K562 (cell line): ENCODE results near the gene RYR1. TPM values are rescaled to one million over a fixed set of nuclear protein-coding genes. Genes with fewer than 3 reads are reported as not detected.

Experiments used
- ATAC-seq: fragments of 200-7000 bp; cut with Tn5 transposase; 3 replicates; pipeline ENCODE4 v1.9.1; 2020; ENCODE audit warnings: moderate library complexity
- BruUV-seq: library from RNA; stranded (reverse); fragments of 400-500 nt; replicated peaks from 2 replicates; lab custom pipeline; 2021; lab: Mats Ljungman, UMichigan
- CTCF ChIA-PET: fragments of 300-600 bp; formaldehyde crosslinking; extraction: SDS; loops from one replicate; lab custom pipeline; 2021; ENCODE audit warnings: low intra/inter-chr PET ratio; lab: Yijun Ruan, JAX
- POLR2A ChIA-PET: fragments of 300-600, 350-650 bp; sonication (Branson Sonifier 250); formaldehyde crosslinking; extraction: SDS; loops from one replicate; lab custom pipeline; 2021; ENCODE audit warnings: antibody characterized with exemption, inconsistent platforms; lab: Yijun Ruan, JAX
- DNase-seq, 4 experiments: peaks; one replicate each; pipeline versions ENCODE4 v3.0.0 to v3.0.0-alpha.2; 2011 to 2018; ENCODE audit warnings: low spot score in 3 of 4, mixed read lengths in 3 of 4; ENCODE audit errors: extremely low read depth in 1 of 4
- FAIRE-seq: peaks from 2 replicates; lab custom pipeline; 2011; peaks lifted over from hg19 to GRCh38; lab: Jason Lieb, UNC
- H2AFZ ChIP-seq: 2 replicates; pipeline ENCODE4 v1.6.0; 2011; ENCODE audit warnings: low read depth, low read length, control low read depth, inconsistent platforms
- H3K27ac ChIP-seq: fragments of 200-600 bp; 3 replicates; pipeline ENCODE4 v1.8.0; 2011; ENCODE audit warnings: low read depth, mild to moderate bottlenecking, control low read depth, inconsistent platforms, low read length, moderate library complexity, mixed read lengths; ENCODE audit errors: extremely low read depth
- H3K27me3 ChIP-seq, 2 experiments: fragments of 300-600 bp in 1 of 2; 2 replicates in 1 of 2; 3 replicates in 1 of 2; pipeline versions ENCODE4 v1.6.0 to v1.8.0; 2011; ENCODE audit warnings: inconsistent platforms in 2 of 2, low read length in 2 of 2, mild to moderate bottlenecking in 1 of 2, mixed read lengths in 1 of 2, moderate library complexity in 1 of 2; ENCODE audit not compliant: control insufficient read depth in 2 of 2, insufficient read depth in 2 of 2
- H3K36me3 ChIP-seq: fragments of 300-600 bp; 3 replicates; pipeline ENCODE4 v1.8.0; 2011; ENCODE audit warnings: mild to moderate bottlenecking, low read length, inconsistent platforms; ENCODE audit not compliant: control insufficient read depth, insufficient read depth
- H3K4me1 ChIP-seq, 2 experiments: fragments of 200-600 bp in 1 of 2; replicated peaks in 1 of 2; 2 replicates in 1 of 2; 3 replicates in 1 of 2; pipeline versions ENCODE4 v1.5.1 to v1.8.0; 2011; ENCODE audit warnings: inconsistent platforms in 2 of 2, low read length in 2 of 2, mild to moderate bottlenecking in 1 of 2, mixed read lengths in 1 of 2, moderate library complexity in 1 of 2; ENCODE audit not compliant: control insufficient read depth in 2 of 2, insufficient read depth in 2 of 2
- H3K4me2 ChIP-seq: 2 replicates; pipeline ENCODE4 v1.6.1; 2011; ENCODE audit warnings: low read length, control low read depth, inconsistent platforms, mixed read lengths; ENCODE audit not compliant: insufficient read depth
- H3K4me3 ChIP-seq: fragments of 200-600 bp; sonication (generic), shearing (Covaris generic); 2 replicates; pipeline ENCODE4 v1.5.1; 2016; ENCODE audit warnings: control low read depth, inconsistent platforms
- H3K79me2 ChIP-seq: fragments of 200-600 bp; 3 replicates; pipeline ENCODE4 v1.8.0; 2011; ENCODE audit warnings: low read length, inconsistent platforms; ENCODE audit not compliant: control insufficient read depth, insufficient read depth
- H3K9ac ChIP-seq, 2 experiments: 2 replicates each; pipeline versions ENCODE4 v1.6.0 to v1.6.1; 2011; ENCODE audit warnings: low read depth in 2 of 2, low read length in 2 of 2, control low read depth in 1 of 2, inconsistent platforms in 1 of 2, mild to moderate bottlenecking in 1 of 2, mixed read lengths in 1 of 2; ENCODE audit not compliant: insufficient read depth in 1 of 2
- H3K9me1 ChIP-seq: one replicate; pipeline ENCODE4 v1.6.0; 2011; ENCODE audit warnings: inconsistent platforms, mild to moderate bottlenecking, low read length, moderate library complexity; ENCODE audit not compliant: control insufficient read depth, insufficient read depth
- H3K9me3 ChIP-seq: replicated peaks from 2 replicates; pipeline ENCODE4 v1.5.1; 2011; ENCODE audit warnings: low read depth, low read length, inconsistent platforms; ENCODE audit not compliant: control insufficient read depth, insufficient read depth
- H4K20me1 ChIP-seq: replicated peaks from 2 replicates; pipeline ENCODE4 v1.6.1; 2011; ENCODE audit warnings: low read length, inconsistent platforms, mixed read lengths; ENCODE audit not compliant: control insufficient read depth, insufficient read depth
- ADNP ChIP-seq: fragments of 200-800 bp; sonication (Bioruptor generic); IDR thresholded peaks from 2 replicates; pipeline ENCODE4 v1.6.1; 2016; ENCODE audit warnings: missing genetic modification characterization, missing compliant biosample characterization
- BCOR ChIP-seq: fragments of 450-650 bp; IDR thresholded peaks from 2 replicates; pipeline ENCODE4 v1.6.1; 2016
- BDP1 ChIP-seq: IDR thresholded peaks from 3 replicates; pipeline ENCODE4 v1.6.1; 2011; ENCODE audit not compliant: insufficient read length, insufficient read depth
- HMG20B ChIP-seq: fragments of 250-450 bp; sonication (Bioruptor Pico); IDR thresholded peaks from 2 replicates; pipeline ENCODE4 v1.5.0; 2021; ENCODE audit warnings: mild to moderate bottlenecking
- MCM7 ChIP-seq, 2 experiments: fragments of 450-650 bp; IDR thresholded peaks; 2 replicates each; pipeline ENCODE4 v1.6.1; 2016 to 2018
- MEF2D ChIP-seq: conservative IDR thresholded peaks from 2 replicates; pipeline ENCODE4 v1.6.1; 2016; ENCODE audit warnings: low read depth, missing genetic modification characterization, missing compliant biosample characterization
- NFXL1 ChIP-seq: fragments of 450-650 bp; formaldehyde crosslinking; IDR thresholded peaks from 2 replicates; pipeline ENCODE4 v1.4.0; 2021; ENCODE audit warnings: mild to moderate bottlenecking
- PKNOX1 ChIP-seq: fragments of 450-650 bp; IDR thresholded peaks from 2 replicates; pipeline ENCODE4 v1.6.1; 2016
- POLR2G ChIP-seq: fragments of 200-400 bp; formaldehyde crosslinking; IDR thresholded peaks from 2 replicates; pipeline ENCODE4 v1.6.1; 2017; ENCODE audit warnings: low read depth, mild to moderate bottlenecking, antibody characterized with exemption, low read length, moderate library complexity
- RAD51 ChIP-seq: fragments of 450-650 bp; IDR thresholded peaks from 2 replicates; pipeline ENCODE4 v1.7.1; 2016; ENCODE audit warnings: low read depth, mild to moderate bottlenecking, borderline replicate concordance
- RBM14 ChIP-seq: fragments of 200-400 bp; formaldehyde crosslinking; IDR thresholded peaks from 2 replicates; pipeline ENCODE4 v1.6.1; 2018; ENCODE audit warnings: low read depth, mild to moderate bottlenecking, low read length, moderate library complexity, borderline replicate concordance; ENCODE audit not compliant: insufficient read depth
- RBM25 ChIP-seq: fragments of 200-400 bp; formaldehyde crosslinking; IDR thresholded peaks from 2 replicates; pipeline ENCODE4 v1.6.1; 2018; ENCODE audit warnings: low read length, low read depth, moderate library complexity; ENCODE audit not compliant: severe bottlenecking
- SIRT6 ChIP-seq: IDR thresholded peaks from one replicate; pipeline ENCODE4 v1.6.1; 2012; ENCODE audit warnings: low read depth, mild to moderate bottlenecking, control low read depth, inconsistent platforms, low read length, moderate library complexity
- SMAD1 ChIP-seq: fragments of 150-350 bp; IDR thresholded peaks from 2 replicates; pipeline ENCODE4 v1.6.1; 2014; ENCODE audit warnings: low read length, low read depth; ENCODE audit not compliant: partially characterized antibody
- TBP ChIP-seq: optimal IDR thresholded peaks from 2 replicates; pipeline ENCODE3; 2011; ENCODE audit warnings: low read depth, low read length, improper control_type of control experiment
- ZNF316 ChIP-seq: fragments of 450-650 bp; IDR thresholded peaks from 2 replicates; pipeline ENCODE4 v1.6.1; 2016
- WGBS: fragments of 100-300 bp; shearing (Covaris generic); methylation state at CpG from one replicate; pipeline ENCODE4 v1.1.6; 2016; ENCODE audit warnings: low coverage, mixed read lengths; ENCODE audit not compliant: insufficient coverage; ENCODE audit errors: missing lambda C conversion rate; 5-methylcytosine and 5-hydroxymethylcytosine counted together
- in situ Hi-C: fragments of 300-500 bp; cut with MboI; formaldehyde crosslinking; loops from 4 replicates; pipeline ENCODE4 v1.15.0; 2018; ENCODE audit warnings: inconsistent platforms, mixed read lengths
- intact Hi-C: fragments of 100-400 bp; cut with micrococcal nuclease; formaldehyde crosslinking; loops from 2 replicates; pipeline ENCODE4 v1.14.2; 2022
- polyA plus RNA-seq, 8 experiments: library from polyadenylated mRNA; depleted of rRNA in 4 of 8; stranded (reverse) in 5 of 8; unstranded in 3 of 8; fragments of >200 nt; fragmentation: Nextera tagmentation in 2 of 8; fragmentation: Illumina TruSeq in 1 of 8; extraction: Ambion mirVana in 2 of 8; extraction: Trizol in 1 of 8; gene quantifications; 2 replicates each; pipeline versions ENCODE4 v1.2.1 to v1.2.3, GENCODE V29; 2011 to 2014; ENCODE audit warnings: inconsistent platforms in 1 of 8, missing spikeins in 1 of 8
- total RNA-seq, 7 experiments: library from RNA; depleted of rRNA in 6 of 7; stranded (reverse); fragments of >200 nt in 6 of 7; fragmentation: Illumina TruSeq in 2 of 7; extraction: Trizol in 2 of 7; gene quantifications; 2 replicates each; pipeline versions ENCODE4 v1.2.1 to v1.2.3, GENCODE V29; 2011 to 2021; ENCODE audit warnings: low replicate concordance in 1 of 7

The RYR1 gene
- total and polyA plus RNA-seq, 9 of the 15 experiments (the other 6 are each of a cell fraction or from before 2014, with no cell fraction given), result 0.11 to 7.4 (median 3.7) TPM

GRCh38 chr19:38615007-38615581 lies 181.6 kb downstream of the RYR1 start (continued):
- peak; percentile 17 for TF ChIP-seq ZNF316
- peak; percentile 46; the same call in 1 of the 2 replicates for TF ChIP-seq RAD51
- TF ChIP-seq NFXL1, result no peak
- no peak for TF ChIP-seq TBP
- no peak for TF ChIP-seq SIRT6
- TF ChIP-seq SMAD1, result no peak
- no peak for TF ChIP-seq RBM14
- no peak for TF ChIP-seq PKNOX1
- no peak for TF ChIP-seq POLR2G
- no peak for TF ChIP-seq BDP1

GRCh38 chr19:38616265-38616664 lies 182.8 kb downstream of the RYR1 start:
- ChIA-PET POLR2A (interaction anchor here (0.6 kb wide), 1 partner anchor 161 kb away, joined by 3 read pairs; no protein-coding TSS in a partner anchor), CTCF (no interaction called here)
- intact Hi-C loops (loop anchor here (5.0 kb wide), 1 partner anchor 59 kb away; no protein-coding TSS in a partner anchor), in situ Hi-C loops (loop anchor here (10.0 kb wide), 1 partner anchor 381 kb away; no protein-coding TSS in a partner anchor)
- no peak for DNase-seq
- Histone ChIP-seq H3K27ac (no peak overlapping the region), H3K9ac (no peak overlapping the region), H3K9me3 (no peaks in the 10 kb centered on the region), H3K9me1 (no peaks in the 10 kb centered on the region), H3K4me2 (no peak overlapping the region), H4K20me1 (0 out of 2 replicates have a peak, but pooled peaks cover 4% of the 10 kb centered on the region), H3K27me3 (no peaks in the 10 kb centered on the region), H2AFZ (no peak overlapping the region), H3K79me2 (peaks cover 30% of the 10 kb centered on the region), H3K4me1 (peaks cover 13 to 37% of the 10 kb centered on the region in 2 experiments; a peak in 4 of 5 replicates), H3K36me3 (peaks cover 19% of the 10 kb centered on the region), H3K4me3 (no peak overlapping the region)
- no peak for ATAC-seq
- WGBS, result 92% methylated on average over 6 of the region's 6 CpGs
- TF ChIP-seq HMG20B (no peak), BCOR (peak; percentile 73), MEF2D (tag) (no peak), RBM25 (peak; percentile 63), MCM7 (IDR thresholded peaks at IDR 0.05) (no peak), ADNP (tag) (peak; percentile 73; the same call in 1 of the 2 replicates)
- BruUV-seq, result no TSS peak
- FAIRE-seq, result no peak
